T-cell (primary cell): ENCODE measurements around the gene MBD3L2B. TPM values are rescaled to one million over a fixed set of nuclear protein-coding genes. Genes with fewer than 3 reads are reported as not detected.
A peak's percentile ranks its signal among the peaks of the same experiment; 100 is the strongest.
"Not testable (repeated sequence)": the region's sequence is repeated elsewhere in the genome, so short reads cannot be mapped to it uniquely, and the experiment has no call there.

Experiments used
- ATAC-seq, 4 experiments: fragments of 200-7000 bp in 3 of 4; fragments of 150-1000 bp in 1 of 4; cut with Tn5 transposase; replicated peaks in 1 of 4; 1 replicate in 3 of 4; 2 replicates in 1 of 4; pipeline ENCODE4 v1.10.0; 2021; ENCODE audit warnings: moderate library complexity in 3 of 4, mild to moderate bottlenecking in 2 of 4, moderate number of reproducible peaks in 1 of 4
- CTCF ChIA-PET, 2 donors: fragments of 300-600 bp; sonication (Branson Sonifier 250); formaldehyde crosslinking; loops; one replicate each; lab custom pipeline; 2022; ENCODE audit warnings: antibody characterized with exemption in 2 of 2; lab: Charles Lee
- POLR2A ChIA-PET, 2 donors: fragments of 300-600 bp; sonication (Branson Sonifier 250); formaldehyde crosslinking; loops; one replicate each; lab custom pipeline; 2022; ENCODE audit warnings: antibody characterized with exemption in 2 of 2; lab: Charles Lee
- DNase-seq, 35 experiments: peaks; one replicate each; pipeline versions ENCODE4 v3.0.0 to v3.0.0-alpha.2; 2013 to 2023
- H3K27ac ChIP-seq: one replicate; pipeline ENCODE4 v1.5.1; 2013; ENCODE audit warnings: low read length
- H3K27me3 ChIP-seq, 2 experiments: replicated peaks in 1 of 2; 1 replicate in 1 of 2; 2 replicates in 1 of 2; pipeline versions ENCODE4 v1.6.1 to v1.7.0; 2013; ENCODE audit warnings: low read length in 1 of 2, mixed read lengths in 1 of 2; ENCODE audit not compliant: control insufficient read depth in 2 of 2, insufficient read depth in 2 of 2; ENCODE audit errors: extremely low read depth in 1 of 2
- H3K36me3 ChIP-seq, 2 donors: 1 replicate in 1 of 2; 2 replicates in 1 of 2; pipeline versions ENCODE4 v1.6.1 to v1.7.0; 2013; ENCODE audit warnings: low read length in 1 of 2; ENCODE audit not compliant: control insufficient read depth in 2 of 2, insufficient read depth in 1 of 2; ENCODE audit errors: extremely low read depth in 1 of 2
- H3K4me1 ChIP-seq, 2 experiments: 1 replicate in 1 of 2; 2 replicates in 1 of 2; pipeline versions ENCODE4 v1.6.1 to v1.7.0; 2013; ENCODE audit warnings: low read length in 2 of 2, mixed read lengths in 1 of 2; ENCODE audit not compliant: insufficient read depth in 2 of 2, control insufficient read depth in 1 of 2; ENCODE audit errors: extremely low read depth in 1 of 2
- H3K4me3 ChIP-seq, 2 donors: 1 replicate in 1 of 2; 2 replicates in 1 of 2; pipeline versions ENCODE4 v1.5.1 to v1.7.0; 2013; ENCODE audit warnings: mild to moderate bottlenecking in 2 of 2, low read length in 1 of 2, moderate library complexity in 1 of 2; ENCODE audit not compliant: control insufficient read depth in 1 of 2; ENCODE audit errors: extremely low read depth in 1 of 2
- H3K9me3 ChIP-seq: 2 replicates; pipeline ENCODE4 v1.7.0; 2013
- H3K27ac Mint-ChIP-seq, 2 donors: one replicate each; pipeline ENCODE4 v1.8.0; 2020 to 2021; ENCODE audit warnings: mild to moderate bottlenecking in 2 of 2, mixed read lengths in 2 of 2
- H3K27me3 Mint-ChIP-seq, 2 donors: one replicate each; pipeline ENCODE4 v1.8.0; 2021 to 2022; ENCODE audit warnings: mixed read lengths in 2 of 2
- H3K36me3 Mint-ChIP-seq: one replicate; pipeline ENCODE4 v1.8.0; 2021; ENCODE audit warnings: mixed read lengths
- H3K4me1 Mint-ChIP-seq, 3 donors: one replicate each; pipeline ENCODE4 v1.8.0; 2020 to 2022; ENCODE audit warnings: mixed read lengths in 3 of 3, mild to moderate bottlenecking in 1 of 3
- H3K4me3 Mint-ChIP-seq, 3 donors: one replicate each; pipeline ENCODE4 v1.8.0; 2020 to 2022; ENCODE audit warnings: mild to moderate bottlenecking in 3 of 3, mixed read lengths in 3 of 3, moderate library complexity in 3 of 3
- H3K9me3 Mint-ChIP-seq, 3 donors: one replicate each; pipeline ENCODE4 v1.8.0; 2020 to 2022; ENCODE audit warnings: mixed read lengths in 3 of 3
- WGBS: methylation state at CpG from one replicate; pipeline ENCODE4 v1.1.5; 2013; ENCODE audit warnings: missing lambda C conversion rate; ENCODE audit not compliant: insufficient coverage; 5-methylcytosine and 5-hydroxymethylcytosine counted together
- total RNA-seq, 35 experiments: library from RNA in 6 of 35; stranded (reverse) in 6 of 35; fragments of 120-200 nt in 1 of 35; gene quantifications; one replicate each; pipeline versions ENCODE4 v1.2.1 to v1.2.4 and lab custom pipeline; 2013 to 2026

MBD3L2B gene
- total RNA-seq, 5 donors from 2014 or later (not counting 1 experiment from before 2014, with no cell fraction given) = not detected

- CTCF ChIA-PET = interaction anchor here in 1 of 2 donors (0.6 kb wide), 1 partner anchor 356 kb away, joined by 3 read pairs; no protein-coding TSS in a partner anchor
- H3K4me1 Mint-ChIP-seq, H3K27ac ChIP-seq, H3K4me3 ChIP-seq, POLR2A ChIA-PET, DNase-seq, H3K27me3 ChIP-seq, H3K36me3 Mint-ChIP-seq, H3K27me3 Mint-ChIP-seq, H3K9me3 ChIP-seq, H3K36me3 ChIP-seq, H3K4me3 Mint-ChIP-seq, H3K9me3 Mint-ChIP-seq, ATAC-seq, H3K4me1 ChIP-seq, H3K27ac Mint-ChIP-seq: not testable (repeated sequence)
- WGBS = no CpG with 5 or more reads among the region's 9 CpGs
These were observed 9.0 kb upstream of the MBD3L2B start, which contains the start of gene MBD3L5 for GRCh38 chr19:7030278-7030677. Gene MBD3L5 (plus strand): TSS chr19:7030578. CDS start chr19:7030612, 34 bp downstream.

- H3K36me3 ChIP-seq, H3K27me3 ChIP-seq, H3K4me1 Mint-ChIP-seq, H3K9me3 ChIP-seq, DNase-seq, H3K27ac Mint-ChIP-seq, POLR2A ChIA-PET, H3K4me1 ChIP-seq, H3K4me3 ChIP-seq, H3K36me3 Mint-ChIP-seq, H3K9me3 Mint-ChIP-seq, ATAC-seq, H3K27ac ChIP-seq, CTCF ChIA-PET, H3K27me3 Mint-ChIP-seq, H3K4me3 Mint-ChIP-seq: not testable (repeated sequence)
- WGBS = no CpG with 5 or more reads among the region's 1 CpG
These were observed 7.6 kb upstream of the MBD3L2B start for GRCh38 chr19:7028790-7029189.

- ChIA-PET POLR2A (no interaction called here), CTCF (interaction anchor here in 1 of 2 donors (0.6 kb wide), 1 partner anchor 409 kb away, joined by 3 read pairs; no protein-coding TSS in a partner anchor)
- H3K27me3 ChIP-seq = no peaks in the 10 kb centered on the region
- H3K4me1 Mint-ChIP-seq = peaks cover 3 to 15% (median 6%) of the 10 kb centered on the region in 3 donors
- ATAC-seq (no peak), DNase-seq (no peak)
- no peak overlapping the region for H3K27ac ChIP-seq
- H3K9me3 ChIP-seq = no peaks in the 10 kb centered on the region
- peaks cover under 1 to 4% of the 10 kb centered on the region in 2 experiments for H3K4me1 ChIP-seq
- no peak overlapping the region for H3K4me3 ChIP-seq
- WGBS = no CpG with 5 or more reads among the region's 6 CpGs
- no peak overlapping the region for H3K4me3 Mint-ChIP-seq
- no peaks in the 10 kb centered on the region for H3K36me3 ChIP-seq
- H3K36me3 Mint-ChIP-seq = no peaks in the 10 kb centered on the region
- H3K27me3 Mint-ChIP-seq = no peaks in the 10 kb centered on the region
- no peaks in the 10 kb centered on the region for H3K9me3 Mint-ChIP-seq
- no peak overlapping the region for H3K27ac Mint-ChIP-seq
These were observed 2.4 kb downstream of the MBD3L2B start for GRCh38 chr19:7018828-7019227.

- ChIA-PET CTCF (no interaction called here), POLR2A (no interaction called here)
- ATAC-seq = peak in 3 of 4 experiments; percentile 37 to 72 (median 70)
- DNase-seq = no peak
- Histone ChIP-seq H3K27ac (no peak overlapping the region), H3K4me1 (peaks cover 11 to 25% of the 10 kb centered on the region in 2 experiments), H3K4me3 (no peak overlapping the region), H3K36me3 (no peaks in the 10 kb centered on the region), H3K9me3 (no peaks in the 10 kb centered on the region), H3K27me3 (no peaks in the 10 kb centered on the region)
- WGBS = no CpG with 5 or more reads among the region's 4 CpGs
- Mint-ChIP-seq H3K27ac (peak overlapping the region; percentile 83 to 89), H3K9me3 (no peaks in the 10 kb centered on the region), H3K27me3 (no peaks in the 10 kb centered on the region), H3K4me1 (peaks cover 29 to 53% (median 40%) of the 10 kb centered on the region in 3 donors), H3K36me3 (no peaks in the 10 kb centered on the region), H3K4me3 (no peak overlapping the region)
These were observed 7.6 kb downstream of the MBD3L2B start for GRCh38 chr19:7013678-7014077.

GRCh38 chr19:7010722-7011593, 10.3 kb downstream of the MBD3L2B start:
- peaks cover 17 to 33% of the 10 kb centered on the region in 2 experiments for H3K4me1 ChIP-seq
- 89% methylated on average over 4 of the region's 12 CpGs for WGBS
- Mint-ChIP-seq H3K9me3 (no peaks in the 10 kb centered on the region), H3K27ac (peak overlapping the region in 1 of 2 donors; percentile 48), H3K27me3 (no peaks in the 10 kb centered on the region), H3K4me3 (no peak overlapping the region), H3K36me3 (peaks cover 3% of the 10 kb centered on the region), H3K4me1 (peaks cover 49 to 72% (median 51%) of the 10 kb centered on the region in 3 donors)
- peak in 1 of 4 experiments; percentile 25 for ATAC-seq
- DNase-seq = no peak
- POLR2A ChIA-PET = interaction anchor here in 1 of 2 donors (0.6 kb wide), 1 partner anchor 488 kb away, joined by 3 read pairs; no protein-coding TSS in a partner anchor
- no peaks in the 10 kb centered on the region for H3K9me3 ChIP-seq
- CTCF ChIA-PET = no interaction called here
- H3K27ac ChIP-seq = no peak overlapping the region
- no peak overlapping the region for H3K4me3 ChIP-seq
- H3K27me3 ChIP-seq = no peaks in the 10 kb centered on the region
- H3K36me3 ChIP-seq = no peaks in the 10 kb centered on the region

- H3K27ac Mint-ChIP-seq = no peak overlapping the region
- POLR2A ChIA-PET = no interaction called here
These were observed 13.4 kb downstream of the MBD3L2B start for GRCh38 chr19:7007859-7008258.

More at GRCh38 chr19:7007859-7008258, 13.4 kb downstream of the MBD3L2B start:
- Mint-ChIP-seq H3K9me3 (no peaks in the 10 kb centered on the region), H3K4me1 (peaks cover 43 to 54% (median 47%) of the 10 kb centered on the region in 3 donors), H3K36me3 (peaks cover 3% of the 10 kb centered on the region), H3K4me3 (no peak overlapping the region), H3K27me3 (no peaks in the 10 kb centered on the region)
- CTCF ChIA-PET = interaction anchor here in 1 of 2 donors (0.7 kb wide), 1 partner anchor 144 kb away, joined by 9 read pairs; no protein-coding TSS in a partner anchor
- WGBS = 100% methylated on average over 1 of the region's 4 CpGs
- peaks cover 14 to 26% of the 10 kb centered on the region in 2 experiments for H3K4me1 ChIP-seq
- no peaks in the 10 kb centered on the region for H3K9me3 ChIP-seq
- H3K36me3 ChIP-seq = no peaks in the 10 kb centered on the region
- ATAC-seq (no peak), DNase-seq (no peak)
- H3K27me3 ChIP-seq = no peaks in the 10 kb centered on the region
- no peak overlapping the region for H3K4me3 ChIP-seq
- no peak overlapping the region for H3K27ac ChIP-seq
